ENCODE data around the gene CD79A. TPM values are rescaled to one million over a fixed set of nuclear protein-coding genes. Genes with fewer than 3 reads are reported as not detected.
"Not testable (repeated sequence)": the region's sequence is repeated elsewhere in the genome, so short reads cannot be mapped to it uniquely, and the experiment has no call there.

Gene CD79A
- total RNA-seq, 1 experiment from 2014 or later = 0.37 TPM

DNA sequence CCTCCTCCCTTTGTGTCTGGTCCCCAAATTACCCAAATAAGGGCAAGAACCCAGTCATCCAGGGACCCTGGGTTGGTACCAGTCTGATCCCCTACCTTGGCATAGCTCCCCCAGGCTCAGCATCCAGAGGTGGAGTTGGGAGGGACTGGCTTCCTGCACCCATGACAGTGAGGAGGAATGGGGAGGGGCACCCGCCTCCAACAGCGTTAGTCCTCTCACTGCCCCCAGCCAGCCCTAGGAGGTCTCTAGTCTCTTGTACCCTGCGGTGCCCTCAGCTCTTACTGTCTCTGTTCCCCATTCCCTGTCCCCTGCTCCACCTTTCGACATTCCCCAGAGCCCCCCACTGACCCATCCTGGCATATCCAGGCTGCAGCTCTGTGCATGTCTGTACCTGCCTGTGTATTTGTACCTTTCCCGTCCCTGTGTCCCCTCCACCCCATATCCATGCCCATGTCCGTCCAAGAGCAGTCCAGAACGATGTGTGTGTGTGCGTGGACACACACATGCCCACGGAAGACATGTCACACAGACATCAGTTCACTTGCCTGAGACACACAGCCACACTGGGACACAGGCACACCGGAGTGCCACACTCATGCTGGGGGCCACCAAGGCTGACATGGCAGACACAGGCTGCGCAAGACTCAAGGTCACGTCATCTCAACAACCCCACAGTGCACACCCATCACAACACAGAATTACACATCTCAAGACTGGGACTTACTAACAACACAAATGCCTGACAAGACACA is 33.3 kb downstream of the CD79A start:
- in situ Hi-C loops (cut with HindIII; ENCODE audit: low pct_unique_long_range_greater_than_20kb, low sequenced_read_pairs) = no loop called here
- DNase-seq (ENCODE audit: low read depth, low spot score) = no peak

DNA sequence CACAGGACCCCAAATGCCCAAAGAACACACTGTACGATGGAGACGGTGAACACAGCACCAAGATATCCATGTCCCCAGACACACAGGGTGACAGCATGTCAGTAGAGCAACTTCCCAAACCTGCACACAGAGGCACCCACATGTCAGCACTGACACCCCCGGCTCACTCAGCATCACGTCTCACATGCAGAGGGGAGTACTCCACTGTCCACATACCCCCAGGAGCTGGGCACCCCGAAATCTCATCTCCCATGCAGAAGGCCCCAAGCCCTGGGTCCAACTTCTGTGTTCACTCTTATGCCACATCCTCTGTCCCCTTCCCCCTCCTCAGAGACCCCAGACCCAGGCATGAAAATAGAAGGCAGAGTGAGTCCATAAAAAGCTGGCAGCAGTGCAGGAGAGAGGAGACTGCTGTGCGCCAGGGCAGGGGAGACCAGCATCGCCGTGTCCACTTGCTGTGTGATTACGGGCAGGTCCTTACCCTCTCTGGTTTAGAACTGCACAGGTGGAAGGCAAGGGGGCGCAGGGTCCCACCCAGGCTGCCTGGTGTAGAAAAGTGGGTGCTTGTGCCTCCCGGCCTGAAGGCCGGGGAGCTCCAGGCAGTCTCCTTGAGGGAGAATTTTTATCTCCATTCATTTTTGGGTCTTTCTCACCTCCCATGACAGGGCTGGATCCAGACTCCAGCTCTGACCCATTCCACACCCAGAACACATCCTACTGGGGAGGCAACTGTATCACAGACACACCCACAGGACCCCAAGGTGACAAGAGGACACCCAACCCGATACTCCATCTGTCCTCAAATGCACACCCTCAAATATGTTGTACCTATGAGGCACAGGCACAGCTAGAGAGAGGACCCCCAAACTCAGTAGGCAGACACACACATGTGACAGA is 34.2 kb downstream of the CD79A start:
- in situ Hi-C loops (cut with HindIII; ENCODE audit: low pct_unique_long_range_greater_than_20kb, low sequenced_read_pairs) = no loop called here
- DNase-seq (ENCODE audit: low read depth, low spot score) = no peak

DNA sequence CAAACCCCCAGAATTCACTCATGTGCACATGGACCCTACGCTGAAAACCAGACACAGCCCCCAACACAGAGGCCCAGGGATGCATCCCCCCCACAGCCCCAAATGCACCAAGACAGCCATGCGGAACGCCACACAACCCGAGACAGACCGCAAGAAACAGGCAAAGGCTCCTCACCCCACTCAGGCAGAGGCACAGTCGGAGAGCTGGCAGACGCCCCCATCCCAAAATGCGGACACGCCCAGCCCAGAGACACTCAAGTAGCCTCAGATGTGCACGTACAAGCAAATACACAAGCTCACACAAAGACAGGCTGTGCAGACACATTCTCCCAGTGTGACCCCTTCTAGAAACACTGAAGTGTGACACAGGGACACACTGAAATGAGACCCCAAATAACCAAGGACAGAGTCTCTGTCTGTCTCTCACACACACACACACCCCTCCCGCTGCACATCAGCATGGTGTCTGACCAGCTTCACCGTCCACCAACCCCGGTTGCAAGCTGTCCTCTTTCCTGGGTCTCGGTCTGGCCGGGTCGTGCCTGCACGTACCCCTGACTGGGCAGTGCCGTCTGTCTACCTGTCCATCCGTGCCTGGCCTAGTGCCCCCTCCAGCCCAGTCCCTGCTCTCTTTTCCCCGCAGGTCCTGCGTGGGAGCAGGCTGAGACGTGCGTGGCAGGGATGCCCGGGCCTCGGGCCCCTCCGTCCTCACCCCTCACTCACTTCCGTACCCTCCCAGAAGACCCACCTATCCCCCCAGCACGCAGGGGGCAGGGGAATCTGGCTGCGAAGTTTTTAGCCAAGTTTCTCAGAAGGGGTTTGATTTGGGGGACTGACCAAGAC is 35.0 kb downstream of the CD79A start:
- in situ Hi-C loops (cut with HindIII; ENCODE audit: low pct_unique_long_range_greater_than_20kb, low sequenced_read_pairs) = no loop called here

DNA sequence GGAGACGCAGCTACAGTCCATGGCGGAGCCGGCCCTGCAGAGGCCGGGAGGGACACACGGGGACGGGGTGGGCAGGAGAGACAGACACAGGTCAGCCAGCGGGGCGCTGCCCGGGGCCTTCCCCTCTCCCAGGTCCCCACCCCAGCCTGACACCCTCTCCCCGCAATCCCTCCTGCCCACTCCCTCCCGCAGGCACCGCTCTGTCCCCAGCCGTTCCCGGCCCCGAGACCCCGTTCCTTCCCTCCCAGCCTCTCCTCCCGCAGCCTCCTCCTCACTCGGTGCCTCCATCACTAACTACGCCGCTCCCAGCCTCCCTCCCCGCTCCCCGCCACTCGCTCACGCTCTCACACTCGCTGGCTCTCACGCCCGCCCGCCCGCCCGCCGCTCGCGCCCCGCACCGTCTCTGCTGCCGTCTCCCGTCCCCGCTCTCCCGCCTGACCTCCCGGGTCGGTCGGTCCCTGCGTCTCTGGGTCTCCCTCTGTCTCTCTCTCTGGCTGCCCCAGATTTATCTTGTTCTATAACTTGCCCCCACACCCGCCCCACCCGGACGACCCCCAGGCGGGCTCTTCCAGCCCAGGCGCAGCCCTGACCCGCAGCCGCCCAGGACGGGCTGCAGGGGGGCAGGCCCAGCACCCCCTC is 35.9 kb downstream of the CD79A start:
- in situ Hi-C loops (cut with HindIII; ENCODE audit: low pct_unique_long_range_greater_than_20kb, low sequenced_read_pairs) = no loop called here
- no peak for DNase-seq (ENCODE audit: low read depth, low spot score)

More for the DNA sequence above, 35.0 kb downstream of the CD79A start:
- no peak for DNase-seq (ENCODE audit: low read depth, low spot score)

DNA sequence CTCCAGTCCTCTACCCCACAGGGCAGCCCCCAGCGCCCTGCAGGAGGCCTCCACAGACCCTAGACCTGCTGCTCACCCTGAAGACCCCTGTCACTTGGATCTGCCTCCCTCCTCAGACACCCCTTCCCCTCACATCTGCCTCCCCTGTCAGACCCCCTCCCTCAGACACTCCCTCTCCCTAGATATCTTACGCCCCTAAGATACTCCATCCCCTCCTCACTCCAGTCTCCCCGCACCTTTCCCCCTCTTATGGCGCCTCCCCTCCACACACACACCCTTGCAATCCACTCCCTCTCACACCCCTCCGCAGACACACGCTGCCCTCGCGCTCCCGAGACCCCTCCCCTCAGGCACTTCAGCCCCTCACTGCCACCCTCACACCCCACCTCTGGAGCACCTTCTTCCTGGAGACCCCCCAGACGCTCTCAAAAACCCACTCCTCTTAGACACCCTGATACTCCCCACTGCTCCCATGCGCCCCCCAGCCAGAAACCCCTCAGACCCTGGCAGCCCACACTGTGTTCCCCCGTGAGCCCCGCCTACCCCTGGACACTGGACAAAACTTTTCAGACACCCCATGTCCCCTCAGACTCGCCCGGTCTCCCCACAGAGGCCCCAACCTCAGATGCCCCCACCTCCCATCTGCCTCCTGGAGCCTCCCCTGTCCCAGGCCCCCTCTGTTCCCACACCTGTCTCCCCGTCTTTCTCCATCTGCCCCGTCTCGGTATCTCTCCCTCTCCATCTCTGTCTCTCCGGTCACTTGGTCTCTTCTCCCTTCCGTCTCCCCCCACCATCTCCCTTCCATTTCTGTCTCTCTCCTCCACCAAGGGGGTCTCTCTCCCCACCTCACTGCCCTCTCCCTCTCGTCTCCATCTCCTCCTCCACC is 36.7 kb downstream of the CD79A start:
- in situ Hi-C loops (cut with HindIII; ENCODE audit: low pct_unique_long_range_greater_than_20kb, low sequenced_read_pairs) = no loop called here
- no peak for DNase-seq (ENCODE audit: low read depth, low spot score)

DNA sequence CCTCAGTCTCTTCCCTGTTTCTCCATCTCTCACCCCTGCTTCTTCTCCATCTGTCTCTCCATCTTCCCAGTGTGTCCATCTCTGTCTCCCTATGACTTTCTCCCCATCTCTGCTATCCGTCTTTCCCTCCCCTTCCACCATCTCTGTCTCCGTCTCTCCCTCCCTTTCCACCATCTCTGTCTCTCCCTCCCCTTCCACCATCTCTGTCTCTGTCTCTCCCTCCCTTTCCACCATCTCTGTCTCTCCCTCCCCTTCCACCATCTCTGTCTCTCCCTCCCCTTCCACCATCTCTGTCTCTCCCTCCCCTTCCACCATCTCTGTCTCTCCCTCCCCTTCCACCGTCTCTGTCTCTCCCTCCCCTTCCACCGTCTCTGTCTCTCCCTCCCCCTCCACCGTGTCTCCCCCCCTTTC is 37.4 kb downstream of the CD79A start:
- DNase-seq (ENCODE audit: low read depth, low spot score); in situ Hi-C loops (cut with HindIII; ENCODE audit: low pct_unique_long_range_greater_than_20kb, low sequenced_read_pairs): not testable (repeated sequence)

DNA sequence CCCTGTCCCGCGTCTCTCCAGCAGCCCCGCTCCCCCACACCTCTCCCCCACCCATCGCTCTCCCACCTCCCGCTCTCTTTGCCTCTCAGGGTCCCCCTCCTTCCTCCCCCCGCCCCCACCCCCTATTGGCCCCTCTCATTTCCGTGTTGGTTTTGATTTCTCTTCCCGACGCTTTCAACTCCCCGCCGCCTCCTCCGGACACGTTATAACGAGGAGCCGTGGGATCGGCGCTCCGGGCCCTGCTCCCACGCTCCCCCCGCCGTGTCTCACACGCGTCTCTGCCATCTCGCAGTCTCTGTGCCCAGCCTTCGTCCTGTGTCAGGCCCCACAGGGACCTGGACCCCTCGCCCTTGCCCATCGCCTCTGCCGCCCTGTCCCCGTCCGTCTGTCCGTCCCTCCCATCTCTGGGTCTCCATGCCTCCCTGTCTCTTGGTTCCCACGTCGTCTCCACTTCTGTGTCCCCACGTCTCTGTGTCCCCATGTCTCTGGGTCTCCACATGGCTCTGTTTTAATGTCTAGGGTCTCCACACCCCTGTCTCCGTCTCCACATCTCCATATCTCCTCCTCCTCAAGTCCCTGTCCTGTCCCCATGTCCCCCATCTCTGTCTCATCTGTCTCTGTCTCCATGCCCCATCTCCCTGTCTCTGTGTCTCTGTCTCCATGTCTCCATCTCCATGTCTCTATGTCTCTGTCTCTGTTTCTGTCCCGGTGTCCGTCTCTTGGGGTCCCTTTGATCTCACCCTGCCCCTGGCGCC is 38.1 kb downstream of the CD79A start:
- in situ Hi-C loops (cut with HindIII; ENCODE audit: low pct_unique_long_range_greater_than_20kb, low sequenced_read_pairs) = no loop called here

DNA sequence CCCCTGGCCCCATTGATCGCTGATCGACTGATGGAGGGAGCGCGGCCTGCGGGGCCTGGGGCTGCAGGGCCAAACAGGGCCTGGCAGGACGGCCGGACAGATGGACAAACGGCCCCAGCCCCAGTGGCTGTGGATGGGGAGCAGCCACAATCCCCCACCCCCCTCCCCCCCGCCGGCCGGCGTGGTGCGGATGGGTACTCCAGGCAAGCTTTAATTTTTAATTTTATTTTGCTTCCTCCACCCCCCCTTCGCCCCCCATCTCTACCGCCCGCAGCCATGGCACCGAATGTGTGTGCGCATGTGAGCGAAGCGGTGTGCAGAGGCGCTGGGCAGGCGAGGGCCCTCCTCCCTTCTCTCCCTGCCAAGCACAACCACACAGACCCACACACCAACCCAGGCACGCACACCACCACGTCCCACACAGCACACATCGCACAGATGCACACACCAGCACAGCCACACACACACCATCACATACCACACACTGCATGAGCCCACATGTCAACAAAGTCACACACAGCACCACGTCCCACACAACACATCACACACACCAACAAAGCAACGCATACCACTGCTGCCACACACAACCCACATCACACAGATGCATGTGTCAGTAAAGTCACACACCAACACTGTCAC is 38.8 kb downstream of the CD79A start:
- in situ Hi-C loops (cut with HindIII; ENCODE audit: low pct_unique_long_range_greater_than_20kb, low sequenced_read_pairs) = no loop called here
- no peak for DNase-seq (ENCODE audit: low read depth, low spot score)

More for the DNA sequence above, 38.1 kb downstream of the CD79A start:
- no peak for DNase-seq (ENCODE audit: low read depth, low spot score)

DNA sequence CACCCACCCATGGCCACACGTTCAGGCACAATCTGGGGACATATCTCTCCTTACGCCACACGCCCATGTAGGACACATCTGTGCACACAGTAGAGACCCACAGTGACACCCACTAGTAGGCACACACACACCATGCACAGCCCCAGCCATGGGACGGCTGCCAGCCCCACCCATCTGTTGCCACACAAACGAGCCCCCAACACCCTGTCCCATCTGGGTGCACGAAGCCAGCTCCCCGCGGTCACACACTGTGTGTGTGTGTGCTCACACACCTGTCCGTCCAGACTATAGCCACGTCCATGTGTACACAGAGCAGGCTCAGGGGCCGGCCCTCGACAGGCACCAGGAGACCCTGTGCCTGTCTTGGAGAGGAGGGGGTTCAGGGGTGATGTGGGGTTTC is 40.6 kb downstream of the CD79A start:
- no peak for DNase-seq (ENCODE audit: low read depth, low spot score)
- in situ Hi-C loops (cut with HindIII; ENCODE audit: low pct_unique_long_range_greater_than_20kb, low sequenced_read_pairs) = no loop called here

DNA sequence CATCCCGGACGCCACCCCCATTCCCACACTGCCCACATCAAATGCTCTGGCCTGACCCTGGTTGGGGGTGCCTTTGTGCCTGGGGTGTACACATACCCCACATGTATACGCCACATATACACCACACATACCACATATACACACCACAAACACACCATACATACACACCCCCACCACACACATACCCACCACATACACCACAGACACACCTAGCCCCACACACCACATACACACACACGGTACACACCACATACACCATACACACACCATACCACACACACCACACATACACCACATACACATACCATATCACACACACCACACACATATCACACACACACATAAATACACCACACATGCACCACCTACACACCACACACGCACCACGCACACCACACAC is 41.0 kb downstream of the CD79A start:
- no peak for DNase-seq (ENCODE audit: low read depth, low spot score)
- in situ Hi-C loops (cut with HindIII; ENCODE audit: low pct_unique_long_range_greater_than_20kb, low sequenced_read_pairs) = no loop called here

DNA sequence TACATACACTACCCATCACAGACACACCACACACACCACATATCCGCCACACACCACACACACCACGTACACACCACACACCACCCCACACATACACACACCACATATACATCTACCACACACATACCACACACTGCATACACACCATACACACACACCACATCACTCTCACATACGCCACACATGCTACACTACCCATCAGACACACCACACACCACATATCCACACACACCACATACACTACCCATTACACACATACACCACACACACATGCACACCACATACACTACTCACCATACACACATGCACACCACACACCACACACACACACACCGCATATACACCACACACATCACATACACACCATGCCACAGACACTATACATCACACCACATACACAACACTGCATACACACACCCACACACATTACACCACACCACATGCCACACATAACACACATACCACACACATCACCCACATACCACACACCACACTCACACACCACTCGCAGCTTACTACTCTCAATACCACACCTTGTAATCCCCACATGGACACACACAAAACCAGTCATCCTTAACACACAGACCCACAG is 41.7 kb downstream of the CD79A start:
- in situ Hi-C loops (cut with HindIII; ENCODE audit: low pct_unique_long_range_greater_than_20kb, low sequenced_read_pairs) = no loop called here
- no peak for DNase-seq (ENCODE audit: low read depth, low spot score)

DNA sequence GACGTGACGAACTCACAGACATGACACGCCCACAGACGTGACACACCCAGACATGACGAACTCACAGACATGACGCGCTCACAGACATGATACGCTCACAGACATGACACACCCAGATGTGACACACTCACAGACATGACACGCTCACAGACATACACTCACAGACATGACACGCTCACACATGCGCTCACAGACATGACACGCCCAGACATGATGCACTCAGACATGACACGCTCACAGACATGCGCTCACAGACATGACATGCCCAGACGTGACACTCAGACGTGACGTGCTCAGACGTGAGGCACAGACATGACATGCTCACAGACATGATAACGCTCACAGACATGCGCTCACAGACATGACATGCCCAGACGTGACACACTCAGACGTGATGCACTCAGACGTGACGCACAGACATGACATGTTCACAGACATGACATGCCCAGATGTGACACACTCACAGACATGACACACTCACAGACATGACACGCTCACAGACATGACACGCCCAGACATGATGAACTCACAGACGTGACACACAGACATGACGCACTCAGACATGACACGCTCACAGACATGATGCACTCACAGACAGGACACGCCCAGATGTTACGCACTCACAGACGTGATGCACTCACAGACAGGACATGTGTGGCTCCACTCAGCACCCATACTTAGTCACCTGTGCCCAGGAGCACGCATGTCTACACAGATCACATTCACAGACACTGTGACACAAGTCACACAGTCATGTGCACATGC is 43.1 kb downstream of the CD79A start:
- DNase-seq (ENCODE audit: low read depth, low spot score) = no peak
- in situ Hi-C loops (cut with HindIII; ENCODE audit: low pct_unique_long_range_greater_than_20kb, low sequenced_read_pairs) = no loop called here

DNA sequence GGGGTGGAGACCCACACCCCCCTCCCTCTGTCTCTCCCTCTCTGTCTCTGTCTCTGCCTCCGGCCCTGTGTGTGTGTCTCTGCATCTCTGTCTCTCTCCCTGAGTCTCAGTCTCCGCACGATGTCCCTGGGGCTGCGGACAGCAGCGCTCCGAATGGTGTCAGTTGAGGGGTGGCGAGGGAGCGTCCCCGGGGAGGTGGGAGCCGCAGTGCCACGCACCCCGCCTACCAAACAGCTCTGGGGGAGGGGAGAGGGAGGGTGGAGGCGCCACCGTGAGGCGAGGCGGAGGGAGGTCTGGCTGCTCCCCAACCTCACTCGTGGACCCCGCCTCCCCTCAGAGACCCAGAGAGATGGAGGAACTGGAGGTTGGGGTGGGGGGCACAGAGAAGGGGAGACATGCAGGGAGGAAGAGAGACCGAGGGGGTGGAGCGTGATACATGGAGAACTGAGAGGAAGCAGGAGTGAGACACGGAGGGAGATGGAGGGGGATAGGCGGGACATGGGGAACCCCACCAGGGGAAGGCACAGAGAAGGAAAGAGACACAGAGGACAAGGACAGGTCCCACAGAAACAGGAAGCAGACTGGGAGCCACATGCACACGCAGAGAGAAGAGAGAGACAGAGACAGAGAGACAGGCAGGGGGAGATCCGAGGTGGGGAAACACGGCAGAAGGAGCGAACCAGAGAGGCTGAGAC is 44.0 kb downstream of the CD79A start:
- in situ Hi-C loops (cut with HindIII; ENCODE audit: low pct_unique_long_range_greater_than_20kb, low sequenced_read_pairs) = no loop called here
- DNase-seq (ENCODE audit: low read depth, low spot score) = no peak
